OCI-M1 (cell line): ENCODE measurements around the gene CCDC181.
"Not testable (repeated sequence)": the region's sequence is repeated elsewhere in the genome, so short reads cannot be mapped to it uniquely, and the experiment has no call there.

Source experiments
- DNase-seq: peaks from one replicate; lab custom pipeline; 2025; lab: John Stamatoyannopoulos, UW

Gene CCDC181

GRCh38 chr1:169427081-169427641 lies at the start of gene CCDC181:
TSS of gene CCDC181 (minus strand) at chr1:169427474. CDS start at chr1:169424927, 2,547 bp downstream.
- no peak for DNase-seq

GRCh38 chr1:169475806-169476387 lies 48.6 kb upstream of the CCDC181 start:
- no peak for DNase-seq

- no peak for DNase-seq
Observed at GRCh38 chr1:169474302-169474995, 47.2 kb upstream of the CCDC181 start.

GRCh38 chr1:169473347-169473746 lies 46.1 kb upstream of the CCDC181 start:
- no peak for DNase-seq

GRCh38 chr1:169472738-169473137 lies 45.5 kb upstream of the CCDC181 start:
- DNase-seq, result no peak

- DNase-seq, result no peak
Observed at GRCh38 chr1:169468982-169469381, 41.7 kb upstream of the CCDC181 start.

GRCh38 chr1:169466259-169467230 lies 39.3 kb upstream of the CCDC181 start:
- DNase-seq, result peak; percentile 77

- no peak for DNase-seq
Observed at GRCh38 chr1:169465281-169465680, 38.0 kb upstream of the CCDC181 start.

- DNase-seq, result no peak
Observed at GRCh38 chr1:169462385-169462784, 35.1 kb upstream of the CCDC181 start.

- DNase-seq, result no peak
Observed at GRCh38 chr1:169461390-169462000, 34.2 kb upstream of the CCDC181 start.

- peak; percentile 72 for DNase-seq
Observed at GRCh38 chr1:169460191-169460833, 33.0 kb upstream of the CCDC181 start.

- DNase-seq, result peak; percentile 27
Observed at GRCh38 chr1:169457443-169457842, 30.2 kb upstream of the CCDC181 start.

- no peak for DNase-seq
Observed at GRCh38 chr1:169456029-169456428, 28.8 kb upstream of the CCDC181 start.

GRCh38 chr1:169452921-169453320 lies 25.6 kb upstream of the CCDC181 start:
- DNase-seq, result peak; percentile 24

GRCh38 chr1:169451218-169451824 lies 24.0 kb upstream of the CCDC181 start:
- peak; percentile 55 for DNase-seq

- DNase-seq, result peak; percentile 14
Observed at GRCh38 chr1:169443923-169444322, 16.6 kb upstream of the CCDC181 start.

GRCh38 chr1:169426174-169426705 lies 1.0 kb downstream of the CCDC181 start:
- no peak for DNase-seq

GRCh38 chr1:169421309-169421708 lies 6.0 kb downstream of the CCDC181 start:
- DNase-seq, result no peak

GRCh38 chr1:169414952-169415351 lies 12.3 kb downstream of the CCDC181 start:
- no peak for DNase-seq

GRCh38 chr1:169408340-169408739 lies 18.9 kb downstream of the CCDC181 start:
- not testable (repeated sequence) for DNase-seq

GRCh38 chr1:169402578-169402977 lies 24.7 kb downstream of the CCDC181 start:
- not testable (repeated sequence) for DNase-seq
